Central memory CD8-positive, alpha-beta T cell (primary cell): ENCODE measurements around the gene PCDH9.

Source experiments
- ATAC-seq: fragments of 150-1000 bp; cut with Tn5 transposase; replicated peaks from 2 replicates; pipeline ENCODE4 v1.10.0; 2022; ENCODE audit warnings: mild to moderate bottlenecking, moderate FRiP score, moderate number of reproducible peaks; ENCODE audit not compliant: poor library complexity, severe bottlenecking; ENCODE audit errors: extremely low read depth
- DNase-seq, 2 donors: peaks; one replicate each; pipeline ENCODE4 v3.0.0; 2021; ENCODE audit warnings: low spot score in 2 of 2
- H3K27ac Mint-ChIP-seq: one replicate; pipeline ENCODE4 v1.8.0; 2022; ENCODE audit warnings: low read depth, mild to moderate bottlenecking, moderate library complexity, mixed read lengths
- H3K27me3 Mint-ChIP-seq: one replicate; pipeline ENCODE4 v1.8.0; 2022; ENCODE audit warnings: mixed read lengths
- H3K36me3 Mint-ChIP-seq: one replicate; pipeline ENCODE4 v1.8.0; 2022; ENCODE audit warnings: mild to moderate bottlenecking, moderate library complexity, mixed read lengths; ENCODE audit not compliant: insufficient read depth
- H3K4me1 Mint-ChIP-seq: one replicate; pipeline ENCODE4 v1.8.0; 2022; ENCODE audit warnings: mixed read lengths
- H3K4me3 Mint-ChIP-seq: one replicate; pipeline ENCODE4 v1.8.0; 2022; ENCODE audit warnings: mild to moderate bottlenecking, moderate library complexity, mixed read lengths
- H3K9me3 Mint-ChIP-seq: one replicate; pipeline ENCODE4 v1.8.0; 2022; ENCODE audit warnings: mixed read lengths

Gene PCDH9

GRCh38 chr13:66440938-66441337, 789.2 kb downstream of the PCDH9 start:
- H3K4me3 Mint-ChIP-seq = no peak overlapping the region
- ATAC-seq (no peak), DNase-seq (no peak)
- no peaks in the 10 kb centered on the region for H3K4me1 Mint-ChIP-seq
- H3K9me3 Mint-ChIP-seq = peaks cover 5% of the 10 kb centered on the region
- H3K36me3 Mint-ChIP-seq = no peaks in the 10 kb centered on the region
- H3K27me3 Mint-ChIP-seq = no peaks in the 10 kb centered on the region
- no peak overlapping the region for H3K27ac Mint-ChIP-seq

- Mint-ChIP-seq H3K36me3 (no peaks in the 10 kb centered on the region), H3K4me1 (no peaks in the 10 kb centered on the region), H3K4me3 (no peak overlapping the region), H3K9me3 (peaks cover 10% of the 10 kb centered on the region), H3K27ac (no peak overlapping the region), H3K27me3 (no peaks in the 10 kb centered on the region)
- ATAC-seq = no peak
- no peak for DNase-seq
Observed at GRCh38 chr13:66430728-66431127, 799.4 kb downstream of the PCDH9 start.

- Mint-ChIP-seq H3K27ac (no peak overlapping the region), H3K9me3 (peaks cover 10% of the 10 kb centered on the region), H3K27me3 (no peaks in the 10 kb centered on the region), H3K36me3 (no peaks in the 10 kb centered on the region), H3K4me3 (no peak overlapping the region), H3K4me1 (no peaks in the 10 kb centered on the region)
- ATAC-seq (no peak), DNase-seq (no peak)
Observed at GRCh38 chr13:66430269-66430668, 799.9 kb downstream of the PCDH9 start.

GRCh38 chr13:66429156-66429555, 801.0 kb downstream of the PCDH9 start:
- Mint-ChIP-seq H3K4me1 (no peaks in the 10 kb centered on the region), H3K27me3 (no peaks in the 10 kb centered on the region), H3K27ac (no peak overlapping the region), H3K9me3 (peaks cover 10% of the 10 kb centered on the region), H3K4me3 (no peak overlapping the region), H3K36me3 (no peaks in the 10 kb centered on the region)
- ATAC-seq = no peak
- no peak for DNase-seq

- peaks cover 12% of the 10 kb centered on the region for H3K9me3 Mint-ChIP-seq
- no peak overlapping the region for H3K4me3 Mint-ChIP-seq
- DNase-seq (no peak), ATAC-seq (no peak)
- no peaks in the 10 kb centered on the region for H3K36me3 Mint-ChIP-seq
- no peaks in the 10 kb centered on the region for H3K4me1 Mint-ChIP-seq
- H3K27me3 Mint-ChIP-seq = no peaks in the 10 kb centered on the region
- H3K27ac Mint-ChIP-seq = no peak overlapping the region
Observed at GRCh38 chr13:66427458-66427861, 802.7 kb downstream of the PCDH9 start.

GRCh38 chr13:66425741-66426140, 804.4 kb downstream of the PCDH9 start:
- H3K27ac Mint-ChIP-seq = no peak overlapping the region
- no peaks in the 10 kb centered on the region for H3K36me3 Mint-ChIP-seq
- H3K9me3 Mint-ChIP-seq = peaks cover 23% of the 10 kb centered on the region
- ATAC-seq (no peak), DNase-seq (no peak)
- H3K4me1 Mint-ChIP-seq = no peaks in the 10 kb centered on the region
- no peaks in the 10 kb centered on the region for H3K27me3 Mint-ChIP-seq
- H3K4me3 Mint-ChIP-seq = no peak overlapping the region

GRCh38 chr13:66424422-66424821, 805.7 kb downstream of the PCDH9 start:
- Mint-ChIP-seq H3K36me3 (no peaks in the 10 kb centered on the region), H3K27me3 (no peaks in the 10 kb centered on the region), H3K4me1 (no peaks in the 10 kb centered on the region), H3K4me3 (no peak overlapping the region), H3K27ac (no peak overlapping the region), H3K9me3 (peaks cover 25% of the 10 kb centered on the region)
- DNase-seq (no peak), ATAC-seq (no peak)

GRCh38 chr13:66415444-66415843, 814.7 kb downstream of the PCDH9 start:
- Mint-ChIP-seq H3K9me3 (peaks cover 12% of the 10 kb centered on the region), H3K36me3 (no peaks in the 10 kb centered on the region), H3K4me3 (no peak overlapping the region), H3K27ac (no peak overlapping the region), H3K4me1 (no peaks in the 10 kb centered on the region), H3K27me3 (no peaks in the 10 kb centered on the region)
- DNase-seq (no peak), ATAC-seq (no peak)

GRCh38 chr13:66414066-66414800, 815.9 kb downstream of the PCDH9 start:
- H3K36me3 Mint-ChIP-seq = no peaks in the 10 kb centered on the region
- no peaks in the 10 kb centered on the region for H3K27me3 Mint-ChIP-seq
- H3K4me3 Mint-ChIP-seq = no peak overlapping the region
- H3K4me1 Mint-ChIP-seq = no peaks in the 10 kb centered on the region
- DNase-seq (no peak), ATAC-seq (no peak)
- H3K9me3 Mint-ChIP-seq = peaks cover 12% of the 10 kb centered on the region
- H3K27ac Mint-ChIP-seq = no peak overlapping the region

- DNase-seq (no peak), ATAC-seq (no peak)
- no peak overlapping the region for H3K27ac Mint-ChIP-seq
- no peaks in the 10 kb centered on the region for H3K4me1 Mint-ChIP-seq
- H3K36me3 Mint-ChIP-seq = no peaks in the 10 kb centered on the region
- H3K9me3 Mint-ChIP-seq = peaks cover 6% of the 10 kb centered on the region
- no peaks in the 10 kb centered on the region for H3K27me3 Mint-ChIP-seq
- no peak overlapping the region for H3K4me3 Mint-ChIP-seq
Observed at GRCh38 chr13:66410314-66410713, 819.8 kb downstream of the PCDH9 start.

- Mint-ChIP-seq H3K4me3 (no peak overlapping the region), H3K36me3 (no peaks in the 10 kb centered on the region), H3K27me3 (no peaks in the 10 kb centered on the region), H3K27ac (no peak overlapping the region), H3K9me3 (peaks cover 6% of the 10 kb centered on the region), H3K4me1 (no peaks in the 10 kb centered on the region)
- ATAC-seq (no peak), DNase-seq (no peak)
Observed at GRCh38 chr13:66409542-66409941, 820.6 kb downstream of the PCDH9 start.

GRCh38 chr13:66407128-66407527, 823.0 kb downstream of the PCDH9 start:
- no peaks in the 10 kb centered on the region for H3K36me3 Mint-ChIP-seq
- H3K27me3 Mint-ChIP-seq = no peaks in the 10 kb centered on the region
- DNase-seq (no peak), ATAC-seq (no peak)
- H3K27ac Mint-ChIP-seq = no peak overlapping the region
- no peak overlapping the region for H3K4me3 Mint-ChIP-seq
- H3K9me3 Mint-ChIP-seq = peaks cover 6% of the 10 kb centered on the region
- no peaks in the 10 kb centered on the region for H3K4me1 Mint-ChIP-seq

- no peak for DNase-seq
- Mint-ChIP-seq H3K27me3 (no peaks in the 10 kb centered on the region), H3K36me3 (no peaks in the 10 kb centered on the region), H3K27ac (no peak overlapping the region), H3K4me3 (no peak overlapping the region), H3K9me3 (peaks cover 7% of the 10 kb centered on the region), H3K4me1 (no peaks in the 10 kb centered on the region)
- ATAC-seq = no peak
Observed at GRCh38 chr13:66405908-66406802, 824.0 kb downstream of the PCDH9 start.
